GM12872 (cell line): Measurements from ENCODE around the gene MYH6.

Source experiments
- TF ChIP-seq, protein P1 (sequence below): IDR thresholded peaks from 3 replicates; pipeline ENCODE4 v1.5.1; 2011; ENCODE audit warnings: low read depth, mild to moderate bottlenecking, low read length, moderate library complexity; ENCODE audit not compliant: insufficient read depth

MYH6 gene

DNA sequence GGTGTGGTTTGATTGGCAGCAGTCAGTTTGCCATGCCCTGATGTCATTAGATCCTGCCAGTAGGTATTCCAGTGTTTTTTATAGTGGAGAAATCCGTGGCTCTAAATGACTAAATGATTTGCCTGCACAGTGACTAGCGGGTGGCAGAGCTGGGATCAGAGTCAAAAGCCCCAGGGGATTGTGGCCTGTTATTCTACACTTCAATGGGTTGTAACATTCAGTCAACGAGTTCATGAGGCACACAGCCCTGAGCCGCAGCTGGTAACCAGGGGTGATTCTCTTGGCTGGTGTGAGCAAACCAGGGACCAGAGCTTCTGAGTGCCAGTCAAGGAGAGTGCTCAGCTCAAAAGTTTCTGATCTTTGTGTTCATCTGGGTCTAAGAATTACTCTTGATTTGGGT, 1.8 kb downstream of the MYH6 start:
- TF ChIP-seq, protein P1, sequence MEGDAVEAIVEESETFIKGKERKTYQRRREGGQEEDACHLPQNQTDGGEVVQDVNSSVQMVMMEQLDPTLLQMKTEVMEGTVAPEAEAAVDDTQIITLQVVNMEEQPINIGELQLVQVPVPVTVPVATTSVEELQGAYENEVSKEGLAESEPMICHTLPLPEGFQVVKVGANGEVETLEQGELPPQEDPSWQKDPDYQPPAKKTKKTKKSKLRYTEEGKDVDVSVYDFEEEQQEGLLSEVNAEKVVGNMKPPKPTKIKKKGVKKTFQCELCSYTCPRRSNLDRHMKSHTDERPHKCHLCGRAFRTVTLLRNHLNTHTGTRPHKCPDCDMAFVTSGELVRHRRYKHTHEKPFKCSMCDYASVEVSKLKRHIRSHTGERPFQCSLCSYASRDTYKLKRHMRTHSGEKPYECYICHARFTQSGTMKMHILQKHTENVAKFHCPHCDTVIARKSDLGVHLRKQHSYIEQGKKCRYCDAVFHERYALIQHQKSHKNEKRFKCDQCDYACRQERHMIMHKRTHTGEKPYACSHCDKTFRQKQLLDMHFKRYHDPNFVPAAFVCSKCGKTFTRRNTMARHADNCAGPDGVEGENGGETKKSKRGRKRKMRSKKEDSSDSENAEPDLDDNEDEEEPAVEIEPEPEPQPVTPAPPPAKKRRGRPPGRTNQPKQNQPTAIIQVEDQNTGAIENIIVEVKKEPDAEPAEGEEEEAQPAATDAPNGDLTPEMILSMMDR: no peak

DNA sequence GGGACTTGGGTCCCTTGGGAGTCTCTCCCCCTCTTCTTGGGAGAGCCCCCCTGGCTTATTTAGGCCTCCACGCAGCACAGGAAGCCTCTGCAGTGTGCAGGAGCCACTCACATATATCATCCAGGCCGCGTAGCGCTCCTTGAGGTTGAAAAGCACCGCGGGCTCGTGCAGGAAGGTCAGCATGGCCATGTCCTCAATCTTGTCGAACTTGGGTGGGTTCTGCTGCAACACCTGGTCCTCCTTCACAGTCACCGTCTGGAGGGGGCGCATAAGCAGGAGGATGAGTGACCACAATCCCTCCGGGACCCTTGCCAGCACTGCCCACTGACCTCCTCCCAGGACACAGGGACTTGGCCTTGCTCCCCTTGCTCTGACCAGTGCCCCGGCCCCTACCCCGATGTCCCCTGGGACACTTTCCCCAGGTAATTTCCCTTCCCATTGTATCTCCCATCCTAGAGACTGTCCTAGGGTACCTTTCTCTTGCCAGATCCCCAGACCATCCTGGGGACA, 2.5 kb downstream of the MYH6 start:
- TF ChIP-seq, protein P1: no peak

DNA sequence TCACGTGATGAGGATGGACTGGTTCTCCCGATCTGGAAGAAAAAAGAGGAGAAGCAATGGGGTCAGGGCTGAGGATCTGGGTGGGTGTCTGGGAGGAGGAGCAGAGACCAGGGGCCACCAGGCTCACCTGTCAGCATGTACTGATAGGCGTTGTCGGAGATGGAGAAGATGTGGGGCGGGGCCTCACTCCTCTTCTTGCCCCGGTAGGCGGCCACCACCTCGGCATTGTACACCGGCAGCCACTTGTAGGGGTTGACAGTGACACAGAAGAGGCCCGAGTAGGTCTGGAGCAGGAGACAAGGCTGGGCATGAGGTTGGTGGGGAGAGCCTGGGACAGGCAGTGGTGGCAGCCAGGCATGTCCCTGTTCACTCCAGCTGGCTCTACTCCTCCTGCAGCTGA, 3.0 kb downstream of the MYH6 start:
- TF ChIP-seq, protein P1: no peak

DNA sequence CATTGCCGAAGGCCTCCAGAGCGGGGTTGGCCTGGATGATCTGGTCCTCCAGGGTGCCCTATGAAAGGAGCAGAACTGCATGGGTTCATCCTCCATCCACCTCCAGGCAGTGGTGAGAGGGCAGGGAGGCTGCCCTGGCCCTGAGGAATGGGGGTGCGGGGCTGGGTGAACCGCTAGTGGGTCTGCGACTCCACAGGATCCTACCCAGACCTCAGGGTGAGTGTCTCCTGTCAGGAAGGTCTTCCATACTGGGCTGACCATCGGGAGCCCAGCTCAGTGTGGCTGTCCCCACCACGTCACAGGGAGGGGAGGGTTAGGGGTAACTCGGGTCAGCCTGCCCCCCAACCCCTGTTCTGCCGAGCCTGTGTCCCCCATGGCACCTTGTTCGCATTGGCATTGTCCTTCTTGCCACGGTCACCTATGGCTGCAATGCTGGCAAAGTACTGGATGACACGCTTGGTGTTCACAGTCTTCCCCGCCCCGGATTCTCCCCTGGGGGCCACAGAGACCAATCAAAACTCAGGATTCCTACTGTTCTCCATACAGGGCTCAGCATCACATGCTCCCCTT, 3.7 kb downstream of the MYH6 start:
- TF ChIP-seq, protein P1: no peak

DNA sequence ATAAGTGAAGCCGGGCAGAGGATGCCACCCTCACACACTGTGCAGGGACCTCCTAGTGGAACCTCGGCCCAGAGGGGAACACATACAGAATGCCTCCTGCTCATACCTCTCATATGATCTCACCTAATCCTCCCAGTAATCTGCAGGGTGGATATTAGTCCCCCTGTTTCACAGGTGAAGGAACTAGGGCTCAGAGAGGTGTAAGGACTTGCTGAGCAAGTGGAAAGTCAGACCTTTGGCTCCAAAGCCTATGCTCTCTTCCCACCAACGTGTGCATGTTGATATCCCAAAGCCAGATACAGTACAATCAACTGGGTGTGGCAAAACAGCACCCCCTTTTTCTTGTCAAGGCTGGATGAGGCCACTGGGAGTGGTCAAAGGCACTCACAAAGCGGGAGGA, 4.2 kb downstream of the MYH6 start:
- TF ChIP-seq, protein P1: no peak

DNA sequence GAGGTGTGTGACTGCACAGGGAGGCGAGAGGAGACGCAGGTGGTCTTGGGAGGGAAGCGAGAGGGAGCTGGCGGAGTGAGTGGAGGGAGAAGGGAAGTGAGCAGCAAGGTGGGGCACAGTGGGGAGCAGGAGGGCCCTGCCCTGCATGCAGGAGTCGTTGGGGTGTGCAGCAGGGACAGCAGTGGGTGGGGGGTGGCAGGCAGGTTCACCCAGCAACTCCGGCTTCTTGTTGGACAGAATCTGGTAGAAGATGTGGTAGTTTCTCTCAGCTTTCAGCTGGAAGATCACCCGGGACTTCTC, 5.0 kb downstream of the MYH6 start:
- TF ChIP-seq, protein P1: no peak

DNA sequence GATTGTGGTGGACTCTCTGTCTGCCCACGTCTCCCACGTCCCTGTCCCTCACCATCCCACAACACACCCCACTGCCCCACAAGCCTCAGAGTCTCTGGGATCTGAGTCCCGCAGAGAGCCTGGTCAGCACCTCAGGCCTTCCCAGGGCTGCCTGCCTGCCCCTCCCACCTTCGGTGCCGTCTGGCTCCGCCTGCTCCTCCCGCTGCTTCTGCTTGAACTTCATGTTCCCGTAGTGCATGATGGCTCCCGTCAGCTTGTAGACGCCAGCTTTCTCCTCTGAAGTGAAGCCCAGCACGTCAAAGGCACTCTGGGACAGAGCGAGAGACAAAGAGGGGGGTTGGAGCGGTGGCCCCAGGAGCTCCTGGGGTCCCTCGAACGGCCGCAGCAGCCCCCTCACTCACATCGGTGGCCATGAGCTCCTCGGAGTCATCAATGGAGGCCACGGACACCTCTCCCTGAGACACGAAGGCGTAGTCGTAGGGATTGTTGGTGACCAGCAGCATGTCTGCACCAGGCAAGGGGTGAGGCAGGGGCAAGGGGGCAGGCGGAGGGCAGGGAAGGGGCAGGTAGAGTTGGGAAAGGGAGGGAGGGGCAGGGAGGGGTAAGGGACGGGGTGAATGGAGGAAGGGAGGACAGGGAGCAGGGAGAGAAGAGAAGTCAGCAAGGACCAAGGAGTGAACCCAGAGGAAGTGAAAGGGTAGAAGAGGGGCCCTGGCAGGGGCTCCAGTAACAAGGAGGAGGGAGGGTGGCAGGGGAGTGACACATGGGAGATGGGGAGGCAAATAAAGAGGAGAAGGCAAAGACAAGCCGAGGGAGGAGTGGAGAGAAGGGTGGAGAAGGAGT, 5.6 kb downstream of the MYH6 start:
- TF ChIP-seq, protein P1: no peak
